Pancreas (tissue), 10 donors: ENCODE results near the gene PTOV1. TPM values are rescaled to one million over a fixed set of nuclear protein-coding genes. Genes with fewer than 3 reads are reported as not detected.

Source experiments
- ATAC-seq, 4 donors: fragments of 200-7000 bp; cut with Tn5 transposase; one replicate each; pipeline versions ENCODE4 v1.8.0 to v1.9.1; 2020; ENCODE audit warnings: mild to moderate bottlenecking in 4 of 4, moderate library complexity in 4 of 4
- DNase-seq, 6 donors: peaks; one replicate each; pipeline ENCODE4 v3.0.0-alpha.2; 2020
- FAIRE-seq: peaks from 2 replicates; lab custom pipeline; 2012; peaks lifted over from hg19 to GRCh38; lab: Jason Lieb, UNC
- H3K27ac ChIP-seq, 4 donors: fragments of 200-600 bp; sonication (generic); 1 replicate in 3 of 4; 2 replicates in 1 of 4; pipeline versions ENCODE4 v1.5.0 to v1.8.0; 2020
- H3K27me3 ChIP-seq, 4 donors: fragments of 200-600 bp; one replicate each; pipeline ENCODE4 v1.8.0; 2021
- H3K36me3 ChIP-seq, 3 donors: fragments of 200-600 bp; sonication (generic) in 1 of 3; one replicate each; pipeline versions ENCODE4 v1.5.0 to v1.8.0; 2020 to 2021
- H3K4me1 ChIP-seq, 3 donors: fragments of 200-600 bp; one replicate each; pipeline ENCODE4 v1.8.0; 2021
- H3K4me3 ChIP-seq, 4 donors: fragments of 200-600 bp; sonication (generic) in 2 of 4; one replicate each; pipeline versions ENCODE4 v1.5.0 to v1.8.0; 2020 to 2021
- H3K9me3 ChIP-seq, 4 donors: fragments of 200-600 bp; one replicate each; pipeline ENCODE4 v1.8.0; 2021
- WGBS, 2 donors: extraction: QIAGEN DNeasy Blood & Tissue Kit; methylation state at CpG; one replicate each; pipeline ENCODE4 v1.1.7; 2013; 5-methylcytosine and 5-hydroxymethylcytosine counted together
- intact Hi-C, 3 donors: fragments of 100-400 bp; cut with DNase I; formaldehyde crosslinking; loops; one replicate each; pipeline versions ENCODE4 v1.11.1 to v1.14.2; 2022
- polyA plus RNA-seq, 2 donors: library from polyadenylated mRNA; stranded (reverse); fragments of 200-250 nt; gene quantifications; one replicate each; pipeline ENCODE4 v1.2.3, GENCODE V29; 2013
- total RNA-seq, 6 donors: library from RNA; stranded (reverse); fragmentation: NEBNext Ultra II Directional in 4 of 6; extraction: Animal tissue kit (Norgen Biotek cat#: 25700) in 4 of 6; gene quantifications; one replicate each; pipeline versions ENCODE4 v1.2.1 to v1.2.4, GENCODE V29; 2021 to 2023
- TF ChIP-seq, protein P1 (sequence below), 4 donors: fragments of 200-600 bp; sonication (generic) in 3 of 4; IDR thresholded peaks; one replicate each; pipeline versions ENCODE4 v1.5.0 to v1.8.0; 2021; ENCODE audit warnings: antibody characterized with exemption in 4 of 4
- donor health status: healthy with polysubstance abuse.
- donor health status: DM: no; HTN: no; CAD: no; lungs with moderate emphysema.
- donor health status: DM: no; HTN: no; CAD: no.
- donor health status: control.
- donor health status: control.
- donor health status: Bipolar disorder and iron deficiency.
- donor health status: DM: yes; HTN: yes; CAD: no.
- donor health status: DM: no; HTN: no; CAD: no.
- donor health status: DM: no; HTN: no; CAD: no.
- donor health status: DM: yes; HTN: yes; CAD: no.

The PTOV1 gene
- total and polyA plus RNA-seq, 8 donors: 48.8 to 191 (median 76.0) TPM

DNA sequence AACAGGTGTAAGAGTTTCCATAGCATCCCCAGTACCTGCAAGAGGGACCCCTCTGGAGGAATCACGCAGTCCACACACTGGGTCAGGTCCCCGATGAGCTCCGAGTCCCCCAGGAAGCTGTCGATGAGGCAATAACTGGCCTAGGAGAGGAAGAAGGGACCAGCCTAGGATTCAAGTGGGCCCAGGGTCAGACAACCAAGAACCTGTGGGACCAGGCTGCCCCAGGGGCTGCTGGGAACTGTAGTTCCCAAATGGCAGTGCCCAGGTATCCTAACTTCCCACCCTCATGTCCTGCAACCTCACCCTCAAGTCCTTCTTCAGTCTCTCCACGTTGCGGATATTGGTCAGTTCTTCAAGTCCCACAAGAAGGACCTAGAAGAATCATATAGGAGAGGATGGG, 39.6 kb upstream of the PTOV1 start:
- Histone ChIP-seq H3K4me3 (no peak overlapping the region), H3K9me3 (no peaks in the 10 kb centered on the region), H3K27ac (no peak overlapping the region), H3K4me1 (peaks cover 4 to 10% (median 9%) of the 10 kb centered on the region in 3 donors), H3K36me3 (no peaks in the 10 kb centered on the region), H3K27me3 (no peaks in the 10 kb centered on the region)
- TF ChIP-seq, protein P1, sequence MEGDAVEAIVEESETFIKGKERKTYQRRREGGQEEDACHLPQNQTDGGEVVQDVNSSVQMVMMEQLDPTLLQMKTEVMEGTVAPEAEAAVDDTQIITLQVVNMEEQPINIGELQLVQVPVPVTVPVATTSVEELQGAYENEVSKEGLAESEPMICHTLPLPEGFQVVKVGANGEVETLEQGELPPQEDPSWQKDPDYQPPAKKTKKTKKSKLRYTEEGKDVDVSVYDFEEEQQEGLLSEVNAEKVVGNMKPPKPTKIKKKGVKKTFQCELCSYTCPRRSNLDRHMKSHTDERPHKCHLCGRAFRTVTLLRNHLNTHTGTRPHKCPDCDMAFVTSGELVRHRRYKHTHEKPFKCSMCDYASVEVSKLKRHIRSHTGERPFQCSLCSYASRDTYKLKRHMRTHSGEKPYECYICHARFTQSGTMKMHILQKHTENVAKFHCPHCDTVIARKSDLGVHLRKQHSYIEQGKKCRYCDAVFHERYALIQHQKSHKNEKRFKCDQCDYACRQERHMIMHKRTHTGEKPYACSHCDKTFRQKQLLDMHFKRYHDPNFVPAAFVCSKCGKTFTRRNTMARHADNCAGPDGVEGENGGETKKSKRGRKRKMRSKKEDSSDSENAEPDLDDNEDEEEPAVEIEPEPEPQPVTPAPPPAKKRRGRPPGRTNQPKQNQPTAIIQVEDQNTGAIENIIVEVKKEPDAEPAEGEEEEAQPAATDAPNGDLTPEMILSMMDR (IDR thresholded peaks at IDR 0.05): no peak
- intact Hi-C loops: no loop called here
- FAIRE-seq (no peak), ATAC-seq (no peak), DNase-seq (no peak)
- 95 to 96% methylated on average over 6 of the region's 6 CpGs for whole genome bisulfite sequencing, 2 donors

DNA sequence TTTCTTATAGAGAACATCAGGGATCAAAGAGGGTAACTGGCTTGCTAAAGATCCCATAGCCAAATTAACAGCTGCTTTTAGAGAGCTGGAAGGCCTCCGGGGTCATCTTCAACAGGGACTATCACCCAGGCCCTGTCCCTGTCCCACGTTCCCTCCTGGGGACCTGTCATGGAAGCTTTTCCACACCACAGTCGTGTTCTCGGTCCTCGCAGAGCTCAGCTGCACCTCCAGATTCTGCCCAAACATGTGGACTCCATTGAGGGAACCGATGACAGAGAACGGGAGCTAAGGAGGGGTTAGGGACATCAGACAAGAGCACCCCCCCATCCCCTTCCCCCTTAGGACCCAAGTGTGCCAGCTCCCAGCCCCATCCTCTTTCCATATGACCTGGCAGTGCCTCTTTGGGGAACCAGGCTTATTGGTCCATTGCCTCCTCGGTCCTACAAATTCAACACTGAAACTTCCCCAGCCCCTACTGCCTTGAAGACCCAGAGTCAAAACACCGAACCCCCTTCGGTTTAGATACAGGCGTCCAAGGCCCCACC, 38.4 kb upstream of the PTOV1 start:
- H3K9me3 ChIP-seq: no peaks in the 10 kb centered on the region
- TF ChIP-seq, protein P1 (IDR thresholded peaks at IDR 0.05): no peak
- no peak for DNase-seq
- peak overlapping the region; percentile 67 to 87 (median 79) for H3K27ac ChIP-seq
- no peaks in the 10 kb centered on the region for H3K36me3 ChIP-seq
- WGBS, 2 donors: 41 to 44% methylated on average over 11 of the region's 11 CpGs
- H3K4me3 ChIP-seq: peak overlapping the region; percentile 54 to 73 (median 67)
- no peak for ATAC-seq
- no peak for FAIRE-seq
- intact Hi-C loops: no loop called here
- H3K4me1 ChIP-seq: peaks cover 8 to 17% (median 10%) of the 10 kb centered on the region in 3 donors
- H3K27me3 ChIP-seq: no peaks in the 10 kb centered on the region

DNA sequence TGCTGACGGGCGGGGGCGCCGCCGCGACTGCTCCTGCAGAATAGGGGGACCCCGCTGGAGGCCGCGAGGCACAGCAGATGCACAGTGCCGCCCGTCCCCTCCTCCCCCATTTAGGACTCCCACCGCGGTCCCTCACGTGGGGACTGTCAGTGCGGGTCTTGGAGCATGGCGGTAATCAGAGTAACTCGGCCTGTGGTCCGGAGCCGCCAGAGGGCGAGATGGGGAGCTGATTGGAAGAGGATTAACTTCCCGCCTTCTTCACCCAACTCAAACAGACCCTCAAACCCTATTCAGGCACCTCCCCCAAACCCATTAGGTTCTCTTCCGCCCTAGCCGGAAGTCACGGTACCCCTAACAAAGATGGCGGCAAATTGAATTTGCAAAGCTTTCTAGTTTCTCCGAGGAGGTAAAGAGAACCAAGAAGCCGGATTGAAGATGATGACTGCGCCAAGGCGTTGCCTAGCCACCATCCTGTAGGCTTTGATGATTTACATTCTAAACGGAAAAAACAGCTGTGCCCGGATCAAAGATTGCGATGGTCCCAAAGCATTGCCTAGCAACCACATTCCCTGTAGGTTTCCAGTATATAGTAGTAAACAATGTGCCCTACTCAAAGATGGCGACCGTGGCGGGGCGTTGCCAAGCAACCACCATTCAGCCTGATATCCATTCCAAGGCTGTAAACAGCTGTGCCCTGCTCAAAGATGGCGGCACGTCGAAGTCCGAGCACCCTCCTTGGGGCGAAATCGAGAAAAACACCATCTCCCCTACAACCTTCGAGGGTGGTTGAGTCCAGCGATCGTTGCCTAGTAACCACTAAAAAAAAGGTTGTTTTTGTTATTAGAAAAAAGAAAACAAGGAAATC, 37.7 kb upstream of the PTOV1 start, which contains the start of gene FUZ:
Gene FUZ (minus strand): TSS at position 296 of the 865 bp plus-strand sequence. CDS start 186 bp downstream, at position 110.
- peak; percentile 90 to 98 (median 96) for DNase-seq
- H3K4me1 ChIP-seq: peaks cover 8 to 17% (median 10%) of the 10 kb centered on the region in 3 donors
- no peaks in the 10 kb centered on the region for H3K27me3 ChIP-seq
- 1% methylated on average over 45 of the region's 45 CpGs for WGBS, 2 donors
- H3K9me3 ChIP-seq: no peaks in the 10 kb centered on the region
- TF ChIP-seq, protein P1 (IDR thresholded peaks at IDR 0.05): no peak
- FAIRE-seq: peak; percentile 97
- peak within 1 kb of the TSS; percentile 54 to 73 (median 67) for H3K4me3 ChIP-seq
- intact Hi-C loops: no loop called here
- H3K36me3 ChIP-seq: no peaks in the 10 kb centered on the region
- peak within 1 kb of the TSS; percentile 67 to 87 (median 79) for H3K27ac ChIP-seq
- peak; percentile 59 to 74 (median 66) for ATAC-seq

DNA sequence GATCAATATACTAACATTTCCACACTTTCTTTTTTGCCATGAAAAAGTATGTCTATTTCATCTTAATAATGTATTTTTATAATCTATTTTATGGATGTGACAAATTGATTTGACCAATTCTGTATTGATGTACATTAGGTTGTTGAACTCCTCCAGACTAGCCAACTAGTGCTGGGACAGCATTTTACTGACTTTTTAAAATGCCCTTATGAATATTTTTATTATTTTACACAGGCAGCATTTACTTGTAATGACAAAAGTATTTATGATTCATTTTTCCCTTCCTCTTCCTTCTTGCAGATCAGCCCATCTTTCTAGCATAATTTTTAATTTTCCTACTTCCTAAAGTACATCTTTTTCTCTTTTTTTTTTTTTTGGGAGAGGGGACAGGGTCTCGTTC, 36.9 kb upstream of the PTOV1 start:
- Histone ChIP-seq H3K36me3 (no peaks in the 10 kb centered on the region), H3K27ac (peak overlapping the region; percentile 67 to 87 (median 79)), H3K27me3 (no peaks in the 10 kb centered on the region), H3K9me3 (no peaks in the 10 kb centered on the region), H3K4me3 (peak overlapping the region in 2 of 4 donors; percentile 69 to 73), H3K4me1 (peaks cover 9 to 20% (median 13%) of the 10 kb centered on the region in 3 donors)
- ATAC-seq (no peak), DNase-seq (no peak), FAIRE-seq (no peak)
- intact Hi-C loops: no loop called here
- 81 to 83% methylated on average over 1 of the region's 1 CpG for WGBS, 2 donors
- TF ChIP-seq, protein P1 (IDR thresholded peaks at IDR 0.05): no peak
